ENCODE measurements around the gene ARMCX2.
A peak's percentile ranks its signal among the peaks of the same experiment; 100 is the strongest.

ARMCX2 gene

DNA sequence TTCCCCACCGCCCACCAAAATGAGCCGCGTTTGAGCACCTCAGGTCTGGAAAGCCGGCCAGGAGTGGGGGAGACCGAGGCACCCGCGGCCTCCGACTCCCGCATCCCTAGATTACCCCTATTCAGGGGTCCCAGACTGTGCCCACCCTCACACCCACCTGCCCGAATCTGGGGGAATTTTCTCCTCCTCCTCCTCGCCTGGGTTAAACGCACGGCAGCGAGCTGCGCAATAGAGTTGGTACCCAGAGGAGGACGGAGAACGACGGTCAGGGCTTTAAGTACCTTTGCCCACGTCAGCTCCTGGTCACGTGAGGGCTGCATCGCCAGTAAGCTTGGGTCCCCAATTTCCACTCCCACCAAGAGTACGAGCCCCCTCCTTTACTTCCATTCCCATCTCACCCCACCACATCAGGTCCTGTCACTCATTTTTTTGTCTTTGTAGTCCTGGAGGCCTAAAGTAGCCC lies at the start of gene ARMCX2:
TSS of gene ARMCX2 (minus strand) at position 250 of the 463 bp plus-strand sequence. CDS start 2,262 bp downstream, outside the sequence.
- Mint-ChIP-seq H3K27ac (no peak within 1 kb of the TSS), H3K27me3 (ENCODE audit: low read depth, poor library complexity) (no peaks in the 10 kb centered on the region), H3K36me3 (ENCODE audit: low read depth) (no peaks in the 10 kb centered on the region), H3K9me3 (peaks cover 47% of the 10 kb centered on the region), H3K4me3 (peak within 1 kb of the TSS; percentile 85), H3K4me1 (peaks cover 24% of the 10 kb centered on the region)
- TF ChIP-seq, protein P1, sequence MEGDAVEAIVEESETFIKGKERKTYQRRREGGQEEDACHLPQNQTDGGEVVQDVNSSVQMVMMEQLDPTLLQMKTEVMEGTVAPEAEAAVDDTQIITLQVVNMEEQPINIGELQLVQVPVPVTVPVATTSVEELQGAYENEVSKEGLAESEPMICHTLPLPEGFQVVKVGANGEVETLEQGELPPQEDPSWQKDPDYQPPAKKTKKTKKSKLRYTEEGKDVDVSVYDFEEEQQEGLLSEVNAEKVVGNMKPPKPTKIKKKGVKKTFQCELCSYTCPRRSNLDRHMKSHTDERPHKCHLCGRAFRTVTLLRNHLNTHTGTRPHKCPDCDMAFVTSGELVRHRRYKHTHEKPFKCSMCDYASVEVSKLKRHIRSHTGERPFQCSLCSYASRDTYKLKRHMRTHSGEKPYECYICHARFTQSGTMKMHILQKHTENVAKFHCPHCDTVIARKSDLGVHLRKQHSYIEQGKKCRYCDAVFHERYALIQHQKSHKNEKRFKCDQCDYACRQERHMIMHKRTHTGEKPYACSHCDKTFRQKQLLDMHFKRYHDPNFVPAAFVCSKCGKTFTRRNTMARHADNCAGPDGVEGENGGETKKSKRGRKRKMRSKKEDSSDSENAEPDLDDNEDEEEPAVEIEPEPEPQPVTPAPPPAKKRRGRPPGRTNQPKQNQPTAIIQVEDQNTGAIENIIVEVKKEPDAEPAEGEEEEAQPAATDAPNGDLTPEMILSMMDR (IDR thresholded peaks at IDR 0.05) = no peak
- DNase-seq = peak; percentile 37

GRCh38 chrX:101709384-101709783 lies 49.7 kb upstream of the ARMCX2 start:
- no peaks in the 10 kb centered on the region for H3K27me3 Mint-ChIP-seq (ENCODE audit: low read depth, poor library complexity)
- DNase-seq = no peak
- H3K36me3 Mint-ChIP-seq (ENCODE audit: low read depth) = no peaks in the 10 kb centered on the region
- H3K27ac Mint-ChIP-seq = no peak overlapping the region
- peaks cover 23% of the 10 kb centered on the region for H3K9me3 Mint-ChIP-seq
- TF ChIP-seq, protein P1 (IDR thresholded peaks at IDR 0.05) = no peak
- H3K4me3 Mint-ChIP-seq = no peak overlapping the region
- H3K4me1 Mint-ChIP-seq = no peaks in the 10 kb centered on the region

- TF ChIP-seq, protein P1 (IDR thresholded peaks at IDR 0.05) = no peak
- H3K27ac Mint-ChIP-seq = no peak overlapping the region
- no peak for DNase-seq
- H3K9me3 Mint-ChIP-seq = peaks cover 22% of the 10 kb centered on the region
- no peaks in the 10 kb centered on the region for H3K4me1 Mint-ChIP-seq
- no peaks in the 10 kb centered on the region for H3K27me3 Mint-ChIP-seq (ENCODE audit: low read depth, poor library complexity)
- no peaks in the 10 kb centered on the region for H3K36me3 Mint-ChIP-seq (ENCODE audit: low read depth)
- H3K4me3 Mint-ChIP-seq = no peak overlapping the region
These were observed 48.5 kb upstream of the ARMCX2 start for GRCh38 chrX:101708163-101708562.

- no peaks in the 10 kb centered on the region for H3K27me3 Mint-ChIP-seq (ENCODE audit: low read depth, poor library complexity)
- no peaks in the 10 kb centered on the region for H3K36me3 Mint-ChIP-seq (ENCODE audit: low read depth)
- H3K9me3 Mint-ChIP-seq = peaks cover 28% of the 10 kb centered on the region
These were observed 33.8 kb upstream of the ARMCX2 start for GRCh38 chrX:101693476-101693875.

GRCh38 chrX:101691835-101692234 lies 32.2 kb upstream of the ARMCX2 start:
- peaks cover 22% of the 10 kb centered on the region for H3K4me1 Mint-ChIP-seq
- no peak overlapping the region for H3K4me3 Mint-ChIP-seq
- peaks cover 15% of the 10 kb centered on the region for H3K9me3 Mint-ChIP-seq
- no peak for DNase-seq
- TF ChIP-seq, protein P1 (IDR thresholded peaks at IDR 0.05) = no peak
- no peak overlapping the region for H3K27ac Mint-ChIP-seq
- H3K36me3 Mint-ChIP-seq (ENCODE audit: low read depth) = no peaks in the 10 kb centered on the region
- no peaks in the 10 kb centered on the region for H3K27me3 Mint-ChIP-seq (ENCODE audit: low read depth, poor library complexity)

More at GRCh38 chrX:101693476-101693875, 33.8 kb upstream of the ARMCX2 start:
- TF ChIP-seq, protein P1 (IDR thresholded peaks at IDR 0.05) = no peak
- no peak for DNase-seq
- Mint-ChIP-seq H3K4me3 (no peak overlapping the region), H3K4me1 (peaks cover 12% of the 10 kb centered on the region), H3K27ac (no peak overlapping the region)

- H3K36me3 Mint-ChIP-seq (ENCODE audit: low read depth) = no peaks in the 10 kb centered on the region
- no peak overlapping the region for H3K4me3 Mint-ChIP-seq
- peaks cover 38% of the 10 kb centered on the region for H3K9me3 Mint-ChIP-seq
- peak overlapping the region; percentile 79 for H3K27ac Mint-ChIP-seq
- H3K27me3 Mint-ChIP-seq (ENCODE audit: low read depth, poor library complexity) = peaks cover 9% of the 10 kb centered on the region
- no peak for DNase-seq
- TF ChIP-seq, protein P1 (IDR thresholded peaks at IDR 0.05) = no peak
- peaks cover 48% of the 10 kb centered on the region for H3K4me1 Mint-ChIP-seq
These were observed 26.9 kb upstream of the ARMCX2 start for GRCh38 chrX:101686574-101686973.

Data from nephron progenitor cell (in vitro differentiated cells).